A549 (cell line): Measurements from ENCODE around the gene ZFAND6. TPM values are rescaled to one million over a fixed set of nuclear protein-coding genes. Genes with fewer than 3 reads are reported as not detected.

Source experiments
- ATAC-seq, 2 experiments: fragments of 200-7000 bp in 1 of 2; fragments of >200 bp in 1 of 2; cut with Nextera tagmentation in 1 of 2; cut with Tn5 transposase in 1 of 2; 3 replicates each; pipeline versions ENCODE4 v1.8.0 to v1.9.1; 2018 to 2020; ENCODE audit warnings: mild to moderate bottlenecking in 1 of 2, moderate library complexity in 1 of 2
- CTCF ChIA-PET: fragments of 300-600 bp; sonication (Branson Sonifier 250); formaldehyde crosslinking; extraction: SDS; loops from one replicate; lab custom pipeline; 2021; ENCODE audit warnings: antibody characterized with exemption, inconsistent platforms; lab: Yijun Ruan, JAX
- POLR2A ChIA-PET: fragments of 350-600 bp; formaldehyde crosslinking; extraction: SDS; loops from one replicate; lab custom pipeline; 2021; ENCODE audit warnings: antibody characterized with exemption, inconsistent platforms; lab: Yijun Ruan, JAX
- DNase-seq, 2 experiments: peaks; one replicate each; pipeline versions ENCODE4 v3.0.0 to v3.0.0-alpha.2; 2011 to 2016; ENCODE audit warnings: low read depth in 1 of 2, low spot score in 1 of 2
- FAIRE-seq: peaks from 2 replicates; lab custom pipeline; 2011; peaks lifted over from hg19 to GRCh38; lab: Jason Lieb, UNC
- H3K27ac ChIP-seq, 2 experiments: fragments of >200 bp; sonication (Bioruptor Twin); formaldehyde crosslinking; 3 replicates each; pipeline ENCODE4 v1.5.1; 2016 to 2017
- H3K4me1 ChIP-seq: fragments of >200 bp; sonication (Bioruptor Twin); formaldehyde crosslinking; 3 replicates; pipeline ENCODE4 v1.6.1; 2016
- H3K4me2 ChIP-seq: fragments of >200 bp; sonication (Bioruptor Twin); formaldehyde crosslinking; 3 replicates; pipeline ENCODE4 v1.6.1; 2016
- H3K4me3 ChIP-seq: fragments of >200 bp; sonication (Bioruptor Twin); formaldehyde crosslinking; 3 replicates; pipeline ENCODE4 v1.5.1; 2016
- H3K9me3 ChIP-seq: fragments of >200 bp; sonication (Bioruptor Twin); formaldehyde crosslinking; 3 replicates; pipeline ENCODE4 v1.6.1; 2016
- BCL3 ChIP-seq: fragments of >200 bp; sonication (Bioruptor Twin); formaldehyde crosslinking; IDR thresholded peaks from 3 replicates; pipeline ENCODE4 v1.6.1; 2016
- CHD4 ChIP-seq: fragments of 200-600 bp; sonication (generic); IDR thresholded peaks from 2 replicates; pipeline ENCODE4 v1.6.1; 2016; ENCODE audit warnings: antibody characterized with exemption, mild to moderate bottlenecking, borderline replicate concordance
- CTCF ChIP-seq: fragments of >200 bp; sonication (Bioruptor Twin); formaldehyde crosslinking; IDR thresholded peaks from 3 replicates; pipeline ENCODE4 v1.5.1; 2016
- ESRRA ChIP-seq: fragments of 150-350 bp; IDR thresholded peaks from 2 replicates; pipeline ENCODE4 v1.6.1; 2014; ENCODE audit warnings: mild to moderate bottlenecking, low read length, borderline replicate concordance
- FOSB ChIP-seq: fragments of 250-450 bp; sonication (Bioruptor Pico); IDR thresholded peaks from 2 replicates; pipeline ENCODE4 v1.5.0; 2020; ENCODE audit warnings: mild to moderate bottlenecking, moderate library complexity
- FOSL2 ChIP-seq, 2 experiments: fragments of 450-650 bp in 1 of 2; fragments of >200 bp in 1 of 2; sonication (Bioruptor Twin) in 1 of 2; formaldehyde crosslinking; IDR thresholded peaks; 2 replicates each; pipeline versions ENCODE4 v1.5.0 to v1.6.1; 2016 to 2020; ENCODE audit warnings: mild to moderate bottlenecking in 1 of 2, moderate library complexity in 1 of 2
- FOXS1 ChIP-seq: fragments of 250-450 bp; sonication (Bioruptor Pico); IDR thresholded peaks from 2 replicates; pipeline ENCODE4 v1.5.0; 2020; ENCODE audit warnings: mild to moderate bottlenecking, moderate library complexity
- GATA3 ChIP-seq: IDR thresholded peaks from 2 replicates; pipeline ENCODE4 v1.6.1; 2012; ENCODE audit warnings: borderline replicate concordance
- HDAC2 ChIP-seq: fragments of 200-600 bp; sonication (generic); IDR thresholded peaks from 2 replicates; pipeline ENCODE4 v1.6.1; 2016
- HOXA7 ChIP-seq: fragments of 250-450 bp; sonication (Bioruptor Pico); IDR thresholded peaks from 2 replicates; pipeline ENCODE4 v1.5.0; 2020; ENCODE audit warnings: mild to moderate bottlenecking, moderate library complexity
- HOXB5 ChIP-seq: fragments of 250-450 bp; sonication (Bioruptor Pico); IDR thresholded peaks from 2 replicates; pipeline ENCODE4 v1.5.0; 2020; ENCODE audit warnings: mild to moderate bottlenecking, moderate library complexity
- JUN ChIP-seq, 2 experiments: fragments of >200 bp; sonication (Bioruptor Twin); formaldehyde crosslinking; IDR thresholded peaks; 2 replicates in 1 of 2; 3 replicates in 1 of 2; pipeline ENCODE4 v1.6.1; 2016 to 2017
- KDM1A ChIP-seq: fragments of 200-600 bp; sonication (generic); IDR thresholded peaks from 2 replicates; pipeline ENCODE4 v1.6.1; 2016; ENCODE audit warnings: low read depth, mild to moderate bottlenecking
- MAX ChIP-seq: IDR thresholded peaks from 2 replicates; pipeline ENCODE4 v1.6.1; 2012
- MAZ ChIP-seq: fragments of 150-350 bp; IDR thresholded peaks from 2 replicates; pipeline ENCODE4 v1.6.1; 2014; ENCODE audit warnings: antibody characterized with exemption, low read depth, low read length, borderline replicate concordance
- NFE2L2 ChIP-seq: fragments of 150-350 bp; conservative IDR thresholded peaks from 2 replicates; pipeline ENCODE4 v1.6.1; 2014; ENCODE audit warnings: low read length
- NR3C1 ChIP-seq: fragments of >200 bp; sonication (Bioruptor Twin); formaldehyde crosslinking; IDR thresholded peaks from 3 replicates; pipeline ENCODE4 v1.6.1; 2017
- POLR2A ChIP-seq: IDR thresholded peaks from 2 replicates; pipeline ENCODE4 v1.6.1; 2012; ENCODE audit warnings: mild to moderate bottlenecking, low read length
- POLR2AphosphoS2 ChIP-seq: conservative IDR thresholded peaks from 2 replicates; pipeline ENCODE4 v1.6.1; 2012; ENCODE audit warnings: low read length, improper control_type of control experiment, inconsistent platforms
- RAD21 ChIP-seq, 2 experiments: fragments of >200 bp in 1 of 2; sonication (Bioruptor Twin) in 1 of 2; formaldehyde crosslinking in 1 of 2; IDR thresholded peaks in 1 of 2; conservative IDR thresholded peaks in 1 of 2; 2 replicates in 1 of 2; 3 replicates in 1 of 2; pipeline ENCODE4 v1.6.1; 2012 to 2018; ENCODE audit warnings: inconsistent platforms in 1 of 2
- RCOR1 ChIP-seq: fragments of 150-350 bp; IDR thresholded peaks from 2 replicates; pipeline ENCODE4 v1.6.1; 2014; ENCODE audit warnings: antibody characterized with exemption, low read length, low read depth
- RFX5 ChIP-seq: fragments of 450-650 bp; IDR thresholded peaks from 2 replicates; pipeline ENCODE4 v1.7.1; 2014; ENCODE audit warnings: antibody characterized with exemption, mild to moderate bottlenecking, moderate library complexity
- RNF2 ChIP-seq: fragments of 200-600 bp; sonication (generic); IDR thresholded peaks from 2 replicates; pipeline ENCODE4 v1.6.1; 2016; ENCODE audit warnings: low read depth, mild to moderate bottlenecking, antibody characterized with exemption, moderate library complexity, borderline replicate concordance
- SMC3 ChIP-seq: fragments of >200 bp; sonication (Bioruptor Twin); formaldehyde crosslinking; IDR thresholded peaks from 3 replicates; pipeline ENCODE4 v1.6.1; 2018; ENCODE audit warnings: inconsistent platforms
- SREBF2 ChIP-seq: fragments of 450-650 bp; IDR thresholded peaks from 2 replicates; pipeline ENCODE4 v1.6.1; 2014; ENCODE audit warnings: mild to moderate bottlenecking, moderate library complexity
- TP53 ChIP-seq: fragments of 250-450 bp; sonication (Bioruptor Pico); IDR thresholded peaks from 2 replicates; pipeline ENCODE4 v1.5.0; 2021; ENCODE audit warnings: mild to moderate bottlenecking, moderate library complexity
- ZNF302 ChIP-seq: fragments of 250-450 bp; sonication (Bioruptor Pico); IDR thresholded peaks from 2 replicates; pipeline ENCODE4 v1.9.0; 2021; ENCODE audit warnings: inconsistent platforms, mild to moderate bottlenecking, moderate library complexity
- WGBS: methylation state at CpG from one replicate; pipeline ENCODE4 v1.1.6; 2017; ENCODE audit errors: missing lambda C conversion rate; 5-methylcytosine and 5-hydroxymethylcytosine counted together
- polyA minus RNA-seq: library from RNA; depleted of rRNA, polyadenylated mRNA; stranded (reverse); fragments of >200 nt; gene quantifications from 2 replicates; pipeline ENCODE4 v1.2.3, GENCODE V29; 2011; rRNA and poly(A)+ RNA removed
- polyA plus RNA-seq, 4 experiments: library from polyadenylated mRNA; depleted of rRNA in 3 of 4; stranded (reverse); fragments of >200 nt; fragmentation: RNase III in 1 of 4; extraction: RNeasy Plus Mini Kit Qiagen cat#74134 plus additional on column Dnase treatment in 1 of 4; gene quantifications; 2 replicates in 3 of 4; 3 replicates in 1 of 4; pipeline ENCODE4 v1.2.3, GENCODE V29; 2011 to 2017
- TF ChIP-seq, protein P1 (sequence below): IDR thresholded peaks from 2 replicates; pipeline ENCODE4 v1.6.1; 2012
- TF ChIP-seq, protein P2 (sequence below): fragments of 250-450 bp; sonication (Bioruptor Pico); IDR thresholded peaks from 2 replicates; pipeline ENCODE4 v1.5.0; 2020; ENCODE audit warnings: low read depth, mild to moderate bottlenecking, moderate library complexity
- TF ChIP-seq, protein P3 (sequence below): IDR thresholded peaks from 2 replicates; pipeline ENCODE4 v1.6.1; 2012; ENCODE audit warnings: low read depth, borderline replicate concordance
- TF ChIP-seq, protein P4 (sequence below): fragments of 450-650 bp; IDR thresholded peaks from 2 replicates; pipeline ENCODE4 v1.6.1; 2014; ENCODE audit warnings: antibody characterized with exemption

Gene ZFAND6
- 271 and 307 TPM in 2 replicates for polyA plus RNA-seq (2011; rRNA removed)
- polyA plus RNA-seq (2012; cell fraction: cytosol; rRNA removed) = 96.5 and 124 TPM in 2 replicates
- polyA plus RNA-seq (2012; cell fraction: nucleus; rRNA removed) = 55.1 and 65.0 TPM in 2 replicates
- polyA plus RNA-seq (2017; fragmentation: RNase III; extraction: RNeasy Plus Mini Kit Qiagen cat#74134 plus additional on column Dnase treatment) = 138 to 159 TPM (median 152 TPM) in 3 replicates
- 93.8 and 119 TPM in 2 replicates for polyA minus RNA-seq

- Histone ChIP-seq H3K27ac (peak within 1 kb of the TSS; percentile 90 to 97), H3K4me3 (peak within 1 kb of the TSS; percentile 80), H3K4me1 (peaks cover 29% of the 10 kb centered on the region), H3K4me2 (peak within 1 kb of the TSS; percentile 94), H3K9me3 (no peaks in the 10 kb centered on the region)
- DNase-seq (peak; percentile 94 to 96), ATAC-seq (peak; percentile 92 to 96), FAIRE-seq (no peak)
- ChIA-PET CTCF (interaction anchor here (1.2 to 3.7 kb wide), 5 partner anchors 12 to 161 kb away, joined by 3 to 18 read pairs (median 4); no protein-coding TSS in a partner anchor), POLR2A (interaction anchor here (0.7 to 3.0 kb wide), 20 partner anchors 8 to 206 kb away, joined by 3 to 33 read pairs (median 3); partner anchors contain the start of gene BCL2A1)
- 8% methylated on average over 58 of the region's 74 CpGs for WGBS
- TF ChIP-seq POLR2A (peak; percentile 91), CHD4 (no peak), KDM1A (no peak), RFX5 (peak; percentile 89; the same call in 1 of the 2 replicates), GATA3 (no peak), RNF2 (no peak), MAZ (peak; percentile 94; the same call in 1 of the 2 replicates), NFE2L2 (no peak), HOXA7 (CRISPR knock-in tag) (no peak), FOXS1 (CRISPR knock-in tag) (no peak), SMC3 (peak; percentile 10; the same call in 1 of the 3 replicates), BCL3 (peak; percentile 93; the same call in 2 of the 3 replicates), ESRRA (no peak), NR3C1 (no peak), HOXB5 (no peak), RCOR1 (no peak), SREBF2 (no peak), CTCF (no peak; the same call in 2 of the 3 replicates), RAD21 (conservative IDR thresholded peaks at IDR 0.05 in 1 of 2, IDR thresholded peaks at IDR 0.05 in 1 of 2) (peak; percentile 26 to 41; a peak in 1 of 5 replicates), MAX (peak; percentile 61; the same call in 1 of the 2 replicates), JUN (IDR thresholded peaks at IDR 0.05) (peak in 1 of 2 experiments; percentile 92; a peak in 3 of 5 replicates), FOSB (no peak), TP53 (CRISPR knock-in tag) (no peak), ZNF302 (CRISPR knock-in tag) (no peak), HDAC2 (no peak), FOSL2 (IDR thresholded peaks at IDR 0.05) (no peak), FOSL2 (CRISPR knock-in tag; IDR thresholded peaks at IDR 0.05) (no peak), POLR2AphosphoS2 (no peak)
- TF ChIP-seq, protein P1, sequence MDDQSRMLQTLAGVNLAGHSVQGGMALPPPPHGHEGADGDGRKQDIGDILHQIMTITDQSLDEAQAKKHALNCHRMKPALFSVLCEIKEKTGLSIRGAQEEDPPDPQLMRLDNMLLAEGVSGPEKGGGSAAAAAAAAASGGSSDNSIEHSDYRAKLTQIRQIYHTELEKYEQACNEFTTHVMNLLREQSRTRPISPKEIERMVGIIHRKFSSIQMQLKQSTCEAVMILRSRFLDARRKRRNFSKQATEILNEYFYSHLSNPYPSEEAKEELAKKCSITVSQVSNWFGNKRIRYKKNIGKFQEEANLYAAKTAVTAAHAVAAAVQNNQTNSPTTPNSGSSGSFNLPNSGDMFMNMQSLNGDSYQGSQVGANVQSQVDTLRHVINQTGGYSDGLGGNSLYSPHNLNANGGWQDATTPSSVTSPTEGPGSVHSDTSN = no peak
- TF ChIP-seq, protein P2, sequence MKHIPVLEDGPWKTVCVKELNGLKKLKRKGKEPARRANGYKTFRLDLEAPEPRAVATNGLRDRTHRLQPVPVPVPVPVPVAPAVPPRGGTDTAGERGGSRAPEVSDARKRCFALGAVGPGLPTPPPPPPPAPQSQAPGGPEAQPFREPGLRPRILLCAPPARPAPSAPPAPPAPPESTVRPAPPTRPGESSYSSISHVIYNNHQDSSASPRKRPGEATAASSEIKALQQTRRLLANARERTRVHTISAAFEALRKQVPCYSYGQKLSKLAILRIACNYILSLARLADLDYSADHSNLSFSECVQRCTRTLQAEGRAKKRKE (CRISPR knock-in tag) = no peak
- TF ChIP-seq, protein P3, sequence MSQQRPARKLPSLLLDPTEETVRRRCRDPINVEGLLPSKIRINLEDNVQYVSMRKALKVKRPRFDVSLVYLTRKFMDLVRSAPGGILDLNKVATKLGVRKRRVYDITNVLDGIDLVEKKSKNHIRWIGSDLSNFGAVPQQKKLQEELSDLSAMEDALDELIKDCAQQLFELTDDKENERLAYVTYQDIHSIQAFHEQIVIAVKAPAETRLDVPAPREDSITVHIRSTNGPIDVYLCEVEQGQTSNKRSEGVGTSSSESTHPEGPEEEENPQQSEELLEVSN = no peak
- TF ChIP-seq, protein P4, sequence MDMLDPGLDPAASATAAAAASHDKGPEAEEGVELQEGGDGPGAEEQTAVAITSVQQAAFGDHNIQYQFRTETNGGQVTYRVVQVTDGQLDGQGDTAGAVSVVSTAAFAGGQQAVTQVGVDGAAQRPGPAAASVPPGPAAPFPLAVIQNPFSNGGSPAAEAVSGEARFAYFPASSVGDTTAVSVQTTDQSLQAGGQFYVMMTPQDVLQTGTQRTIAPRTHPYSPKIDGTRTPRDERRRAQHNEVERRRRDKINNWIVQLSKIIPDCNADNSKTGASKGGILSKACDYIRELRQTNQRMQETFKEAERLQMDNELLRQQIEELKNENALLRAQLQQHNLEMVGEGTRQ = peak; percentile 26; the same call in 1 of the 2 replicates
Measured at GRCh38 chr15:80058851-80059785, at the start of gene ZFAND6. TSS of gene ZFAND6 (plus strand) at chr15:80059676. CDS start at chr15:80120345, 60,669 bp downstream.
